H1 (cell line): ENCODE data around the gene S1PR3. TPM values are rescaled to one million over a fixed set of nuclear protein-coding genes. Genes with fewer than 3 reads are reported as not detected.

ENCODE experiments used
- CTCF ChIA-PET: fragments of 300-600 bp; sonication (Branson Sonifier 250); formaldehyde crosslinking; loops from one replicate; lab custom pipeline; 2021; ENCODE audit not compliant: partially characterized antibody; lab: Charles Lee
- POLR2A ChIA-PET: fragments of 300-600 bp; sonication (Branson Sonifier 250); formaldehyde crosslinking; loops from one replicate; lab custom pipeline; 2021; ENCODE audit warnings: inconsistent platforms; ENCODE audit not compliant: partially characterized antibody; lab: Charles Lee
- DNase-seq, 2 experiments: peaks; one replicate each; pipeline versions ENCODE4 v3.0.0 to v3.0.0-alpha.2; 2010 to 2022; ENCODE audit warnings: low spot score in 2 of 2, low read depth in 1 of 2, mixed read lengths in 1 of 2
- FAIRE-seq: peaks from 2 replicates; lab custom pipeline; 2011; peaks lifted over from hg19 to GRCh38; lab: Jason Lieb, UNC
- H2AFZ ChIP-seq: 2 replicates; pipeline ENCODE4 v1.8.1; 2012; ENCODE audit warnings: low read length, inconsistent platforms
- H2AK5ac ChIP-seq: 2 replicates; pipeline ENCODE4 v1.6.1; 2013; ENCODE audit warnings: low read depth, low read length
- H2BK120ac ChIP-seq: replicated peaks from 2 replicates; pipeline ENCODE3; 2013; ENCODE audit warnings: low read depth, low read length, inconsistent platforms
- H2BK12ac ChIP-seq: 2 replicates; pipeline ENCODE4 v1.6.1; 2013; ENCODE audit warnings: low read depth, low read length
- H2BK15ac ChIP-seq: 2 replicates; pipeline ENCODE4 v1.6.1; 2013; ENCODE audit warnings: low read length
- H2BK20ac ChIP-seq: 2 replicates; pipeline ENCODE4 v1.6.1; 2013; ENCODE audit warnings: low read length
- H2BK5ac ChIP-seq: 2 replicates; pipeline ENCODE4 v1.6.1; 2013; ENCODE audit warnings: low read depth, low read length
- H3K14ac ChIP-seq: 2 replicates; pipeline ENCODE4 v1.6.1; 2013; ENCODE audit warnings: inconsistent platforms; ENCODE audit not compliant: insufficient read length
- H3K18ac ChIP-seq: 2 replicates; pipeline ENCODE4 v1.6.1; 2013; ENCODE audit warnings: low read length; ENCODE audit errors: extremely low read depth
- H3K23ac ChIP-seq: 2 replicates; pipeline ENCODE4 v1.6.1; 2013; ENCODE audit warnings: inconsistent platforms; ENCODE audit not compliant: insufficient read length
- H3K23me2 ChIP-seq: 2 replicates; pipeline ENCODE4 v1.6.1; 2013; ENCODE audit warnings: low read depth, low read length
- H3K27ac ChIP-seq: 2 replicates; pipeline ENCODE4 v1.6.1; 2011; ENCODE audit warnings: low read depth, low read length, inconsistent platforms
- H3K27me3 ChIP-seq, 4 experiments: replicated peaks in 1 of 4; 1 replicate in 1 of 4; 2 replicates in 3 of 4; pipeline versions ENCODE4 v1.6.1 to v1.8.1; 2011 to 2013; ENCODE audit warnings: low read length in 3 of 4, mild to moderate bottlenecking in 3 of 4, inconsistent platforms in 2 of 4, mixed read lengths in 2 of 4, moderate library complexity in 1 of 4; ENCODE audit not compliant: control insufficient read depth in 3 of 4, insufficient read depth in 3 of 4; ENCODE audit errors: extremely low read depth in 1 of 4
- H3K36me3 ChIP-seq, 4 experiments: 2 replicates each; pipeline versions ENCODE4 v1.6.1 to v1.8.1; 2011 to 2013; ENCODE audit warnings: mild to moderate bottlenecking in 4 of 4, low read length in 3 of 4, moderate library complexity in 2 of 4, control low read depth in 1 of 4, inconsistent platforms in 1 of 4; ENCODE audit not compliant: insufficient read depth in 4 of 4, control insufficient read depth in 2 of 4
- H3K4ac ChIP-seq: replicated peaks from 2 replicates; pipeline ENCODE3; 2013; ENCODE audit warnings: low read length, low read depth, mixed read lengths, inconsistent platforms; ENCODE audit not compliant: insufficient read length
- H3K4me1 ChIP-seq, 4 experiments: replicated peaks in 1 of 4; 1 replicate in 1 of 4; 2 replicates in 3 of 4; pipeline versions ENCODE4 v1.6.1 to v1.8.1; 2011 to 2013; ENCODE audit warnings: low read length in 3 of 4, inconsistent platforms in 2 of 4, mixed read lengths in 1 of 4; ENCODE audit not compliant: insufficient read depth in 4 of 4, control insufficient read depth in 3 of 4
- H3K4me2 ChIP-seq, 2 experiments: 2 replicates each; pipeline versions ENCODE4 v1.6.1 to v1.8.1; 2011 to 2013; ENCODE audit warnings: low read depth in 2 of 2, low read length in 2 of 2, control low read depth in 1 of 2, inconsistent platforms in 1 of 2, mild to moderate bottlenecking in 1 of 2; ENCODE audit not compliant: insufficient read depth in 1 of 2
- H3K4me3 ChIP-seq, 4 experiments: fragments of 200-600, 300-600 bp in 1 of 4; sonication (generic), shearing (Covaris generic), sonication (Bioruptor Twin) in 1 of 4; 2 replicates each; pipeline versions ENCODE4 v1.5.1 to v1.8.1; 2011 to 2016; ENCODE audit warnings: low read length in 4 of 4, low read depth in 3 of 4, control low read depth in 2 of 4, inconsistent platforms in 2 of 4, mild to moderate bottlenecking in 2 of 4, mixed read lengths in 1 of 4, moderate library complexity in 1 of 4; ENCODE audit not compliant: insufficient read depth in 2 of 4; ENCODE audit errors: extremely low read depth in 1 of 4
- H3K56ac ChIP-seq: replicated peaks from 2 replicates; pipeline ENCODE3; 2013; ENCODE audit warnings: low read depth, mild to moderate bottlenecking, mixed read lengths, low read length, inconsistent platforms; ENCODE audit not compliant: insufficient read length
- H3K79me1 ChIP-seq: 2 replicates; pipeline ENCODE4 v1.6.1; 2013; ENCODE audit warnings: low read depth, low read length, control low read depth
- H3K79me2 ChIP-seq, 2 experiments: 2 replicates each; pipeline versions ENCODE4 v1.6.1 to v1.8.1; 2012 to 2013; ENCODE audit warnings: low read length in 2 of 2, mild to moderate bottlenecking in 2 of 2, inconsistent platforms in 1 of 2; ENCODE audit not compliant: insufficient read depth in 2 of 2, control insufficient read depth in 1 of 2
- H3K9ac ChIP-seq, 4 experiments: replicated peaks in 1 of 4; 1 replicate in 1 of 4; 2 replicates in 3 of 4; pipeline versions ENCODE4 v1.6.1 to v1.8.1; 2011 to 2013; ENCODE audit warnings: low read depth in 3 of 4, low read length in 3 of 4, control low read depth in 2 of 4, mild to moderate bottlenecking in 2 of 4, moderate library complexity in 2 of 4, inconsistent platforms in 1 of 4; ENCODE audit errors: extremely low read depth in 1 of 4
- H3K9me3 ChIP-seq, 2 experiments: 2 replicates each; pipeline versions ENCODE4 v1.6.1 to v1.8.1; 2012 to 2013; ENCODE audit warnings: mild to moderate bottlenecking in 2 of 2, moderate library complexity in 2 of 2, control low read depth in 1 of 2, inconsistent platforms in 1 of 2, low read depth in 1 of 2, low read length in 1 of 2, mixed read lengths in 1 of 2; ENCODE audit not compliant: insufficient read depth in 2 of 2
- H4K20me1 ChIP-seq, 2 experiments: replicated peaks in 1 of 2; 2 replicates each; pipeline versions ENCODE3 to v1.8.1; 2011 to 2013; ENCODE audit warnings: inconsistent platforms in 2 of 2, low read length in 2 of 2, mild to moderate bottlenecking in 1 of 2; ENCODE audit not compliant: insufficient read depth in 2 of 2, control insufficient read depth in 1 of 2
- H4K5ac ChIP-seq: 2 replicates; pipeline ENCODE4 v1.6.1; 2013; ENCODE audit warnings: low read length, low read depth, mixed read lengths, inconsistent platforms; ENCODE audit not compliant: insufficient read length
- H4K8ac ChIP-seq: 2 replicates; pipeline ENCODE4 v1.8.0; 2013; ENCODE audit warnings: mild to moderate bottlenecking, moderate library complexity, low read length, inconsistent platforms; ENCODE audit not compliant: insufficient read depth; ENCODE audit errors: extremely low read depth
- H4K91ac ChIP-seq: replicated peaks from 2 replicates; pipeline ENCODE3; 2013; ENCODE audit warnings: low read length, mixed read lengths, inconsistent platforms; ENCODE audit not compliant: insufficient read length
- E2F6 ChIP-seq: IDR thresholded peaks from 2 replicates; pipeline ENCODE4 v1.6.1; 2012; ENCODE audit warnings: inconsistent platforms
- EZH2 ChIP-seq: fragments of 200-600 bp; sonication (generic); IDR thresholded peaks from 2 replicates; pipeline ENCODE4 v1.7.1; 2012; ENCODE audit warnings: low read depth, mild to moderate bottlenecking, moderate library complexity, low read length, inconsistent platforms; ENCODE audit not compliant: severe bottlenecking
- KDM4A ChIP-seq: IDR thresholded peaks from one replicate; pipeline ENCODE4 v1.7.1; 2012; ENCODE audit warnings: low read depth, mild to moderate bottlenecking, moderate library complexity, low read length, inconsistent platforms; ENCODE audit not compliant: severe bottlenecking
- POLR2A ChIP-seq, 2 experiments: IDR thresholded peaks; 1 replicate in 1 of 2; 2 replicates in 1 of 2; pipeline ENCODE4 v1.6.1; 2011; ENCODE audit warnings: low read depth in 2 of 2, low read length in 2 of 2, mild to moderate bottlenecking in 2 of 2; ENCODE audit errors: control extremely low read depth in 1 of 2
- RBBP5 ChIP-seq: IDR thresholded peaks from 2 replicates; pipeline ENCODE4 v1.7.1; 2012; ENCODE audit warnings: low read depth, mild to moderate bottlenecking, inconsistent platforms, low read length, moderate library complexity, borderline replicate concordance
- TBP ChIP-seq: IDR thresholded peaks from 2 replicates; pipeline ENCODE4 v1.6.1; 2011; ENCODE audit warnings: low read depth, low read length, improper control_type of control experiment
- WGBS, 2 experiments: shearing (Covaris generic) in 1 of 2; methylation state at CpG; one replicate each; pipeline versions ENCODE4 v1.1.6 to v1.1.7; 2013 to 2015; ENCODE audit warnings: low lambda C conversion rate in 2 of 2, mixed read lengths in 2 of 2, inconsistent platforms in 1 of 2, low coverage in 1 of 2, missing lambda C conversion rate in 1 of 2; ENCODE audit not compliant: insufficient replicate concordance in 2 of 2, insufficient coverage in 1 of 2, insufficient read length in 1 of 2; ENCODE audit errors: extremely low coverage in 1 of 2, missing lambda C conversion rate in 1 of 2; 5-methylcytosine and 5-hydroxymethylcytosine counted together
- polyA plus RNA-seq, 7 experiments: library from polyadenylated mRNA; depleted of rRNA in 3 of 7; stranded (reverse) in 5 of 7; unstranded in 2 of 7; fragments of >200 nt in 5 of 7; fragments of 200-250 nt in 2 of 7; gene quantifications; 1 replicate in 5 of 7; 2 replicates in 1 of 7; 4 replicates in 1 of 7; pipeline versions ENCODE4 v1.2.1 to v1.2.3, GENCODE V29; 2011 to 2013; ENCODE audit warnings: missing spikeins in 2 of 7, mixed read lengths in 2 of 7
- total RNA-seq: library from RNA; stranded (reverse); fragmentation: NEBNext Ultra II Directional; extraction: Animal tissue kit (Norgen Biotek cat#: 25700); gene quantifications from 2 replicates; pipeline ENCODE4 v1.2.1, GENCODE V29; 2021

The S1PR3 gene
- total and polyA plus RNA-seq, 2 of the 8 experiments (the other 6 are each of a cell fraction or from before 2014, with no cell fraction given), result 3.7 to 6.4 TPM

- no peak overlapping the region for H3K4me2 ChIP-seq
Measured at GRCh38 chr9:88951155-88951542, 40.1 kb upstream of the S1PR3 start.

More at GRCh38 chr9:88951155-88951542, 40.1 kb upstream of the S1PR3 start:
- no peak overlapping the region for H4K8ac ChIP-seq
- FAIRE-seq (no peak), DNase-seq (no peak)
- no peak overlapping the region for H4K91ac ChIP-seq
- 100% methylated on average over 1 of the region's 1 CpG; no CpG with 5 or more reads in 1 of the 2 experiments for WGBS, 2 experiments
- H3K79me2 ChIP-seq, result peaks cover 0 to 3% of the 10 kb centered on the region in 2 experiments; a peak in 1 of 4 replicates
- no peak overlapping the region for H2BK12ac ChIP-seq
- H3K4me3 ChIP-seq, result no peak overlapping the region
- H3K9ac ChIP-seq, result no peak overlapping the region
- H3K56ac ChIP-seq, result no peak overlapping the region
- no peak overlapping the region for H2BK5ac ChIP-seq
- no peak overlapping the region for H3K4ac ChIP-seq
- H3K36me3 ChIP-seq, result no peaks in the 10 kb centered on the region
- peaks cover 0 to 4% of the 10 kb centered on the region in 2 experiments; a peak in 1 of 4 replicates for H3K9me3 ChIP-seq
- H3K27ac ChIP-seq, result no peak overlapping the region
- H3K79me1 ChIP-seq, result 0 out of 2 replicates have a peak, but pooled peaks cover 2% of the 10 kb centered on the region
- no peak overlapping the region for H4K5ac ChIP-seq
- no peaks in the 10 kb centered on the region; a peak in 1 of 7 replicates for H3K27me3 ChIP-seq
- no peak for TF ChIP-seq POLR2A (IDR thresholded peaks at IDR 0.05; ENCODE audit: control extremely low read depth in 1 of 2, low read depth in 2 of 2, low read length in 2 of 2)
- no peak for TF ChIP-seq E2F6
- TF ChIP-seq KDM4A, result no peak
- TF ChIP-seq TBP, result no peak
- no peak for TF ChIP-seq EZH2
- no peak for TF ChIP-seq RBBP5
- H2BK20ac ChIP-seq, result no peak overlapping the region
- H4K20me1 ChIP-seq, result peaks cover 0 to 2% of the 10 kb centered on the region in 2 experiments
- 0 out of 2 replicates have a peak, but pooled peaks cover 1% of the 10 kb centered on the region for H3K23me2 ChIP-seq
- ChIA-PET CTCF (interaction anchor here (0.6 kb wide), 1 partner anchor 137 kb away, joined by 3 read pairs; no protein-coding TSS in a partner anchor), POLR2A (no interaction called here)
- no peak overlapping the region for H2AK5ac ChIP-seq
- no peak overlapping the region for H3K18ac ChIP-seq
- H3K14ac ChIP-seq, result no peak overlapping the region
- H3K4me1 ChIP-seq, result no peaks in the 10 kb centered on the region
- no peak overlapping the region for H2AFZ ChIP-seq
- no peak overlapping the region for H2BK15ac ChIP-seq
- no peak overlapping the region for H3K23ac ChIP-seq
- H2BK120ac ChIP-seq, result no peak overlapping the region
